NCI-H187 treated with DMSO at 0.1 percent for 48 hours (cell line): ENCODE data around the gene LZTFL1.
"Not testable (repeated sequence)": the region's sequence is repeated elsewhere in the genome, so short reads cannot be mapped to it uniquely, and the experiment has no call there.

Source experiments
- DNase-seq: peaks from one replicate; lab custom pipeline; 2025; lab: John Stamatoyannopoulos, UW

The LZTFL1 gene

GRCh38 chr3:45864760-45865519, 23.0 kb upstream of the LZTFL1 start:
- peak; percentile 39 for DNase-seq

GRCh38 chr3:45861043-45861719, 19.3 kb upstream of the LZTFL1 start:
- no peak for DNase-seq

- DNase-seq, result no peak
Observed at GRCh38 chr3:45860481-45860880, 18.6 kb upstream of the LZTFL1 start.

- no peak for DNase-seq
Observed at GRCh38 chr3:45858809-45859543, 17.1 kb upstream of the LZTFL1 start.

- DNase-seq, result not testable (repeated sequence)
Observed at GRCh38 chr3:45857024-45857423, 15.1 kb upstream of the LZTFL1 start.

- DNase-seq, result not testable (repeated sequence)
Observed at GRCh38 chr3:45856323-45856722, 14.4 kb upstream of the LZTFL1 start.

- DNase-seq, result no peak
Observed at GRCh38 chr3:45852828-45853227, 10.9 kb upstream of the LZTFL1 start.

- no peak for DNase-seq
Observed at GRCh38 chr3:45848392-45848791, 6.5 kb upstream of the LZTFL1 start.

- DNase-seq, result no peak
Observed at GRCh38 chr3:45844616-45845015, 2.7 kb upstream of the LZTFL1 start.

GRCh38 chr3:45842851-45843625, 1.1 kb upstream of the LZTFL1 start:
- DNase-seq, result no peak

GRCh38 chr3:45841420-45841756, 531 bp downstream of the LZTFL1 start:
- no peak for DNase-seq

GRCh38 chr3:45838466-45838865, 3.5 kb downstream of the LZTFL1 start:
- DNase-seq, result no peak

GRCh38 chr3:45832699-45833098, 9.2 kb downstream of the LZTFL1 start:
- no peak for DNase-seq

- no peak for DNase-seq
Observed at GRCh38 chr3:45830121-45830520, 11.8 kb downstream of the LZTFL1 start.

GRCh38 chr3:45826908-45827307, 15.0 kb downstream of the LZTFL1 start:
- no peak for DNase-seq

GRCh38 chr3:45826321-45826720, 15.6 kb downstream of the LZTFL1 start:
- DNase-seq, result no peak

- no peak for DNase-seq
Observed at GRCh38 chr3:45821127-45821526, 20.8 kb downstream of the LZTFL1 start.

- DNase-seq, result no peak
Observed at GRCh38 chr3:45819543-45819942, 22.4 kb downstream of the LZTFL1 start.

GRCh38 chr3:45817831-45818522, 23.9 kb downstream of the LZTFL1 start:
- DNase-seq, result peak; percentile 33

- no peak for DNase-seq
Observed at GRCh38 chr3:45816544-45816943, 25.4 kb downstream of the LZTFL1 start.

GRCh38 chr3:45814322-45814721, 27.6 kb downstream of the LZTFL1 start:
- no peak for DNase-seq
